Measurements from ENCODE around the gene PDGFB. TPM values are rescaled to one million over a fixed set of nuclear protein-coding genes. Genes with fewer than 3 reads are reported as not detected.

Gene PDGFB
- total and polyA plus RNA-seq, 4 donors, result 5.9 to 18.3 (median 13.9) TPM

DNA sequence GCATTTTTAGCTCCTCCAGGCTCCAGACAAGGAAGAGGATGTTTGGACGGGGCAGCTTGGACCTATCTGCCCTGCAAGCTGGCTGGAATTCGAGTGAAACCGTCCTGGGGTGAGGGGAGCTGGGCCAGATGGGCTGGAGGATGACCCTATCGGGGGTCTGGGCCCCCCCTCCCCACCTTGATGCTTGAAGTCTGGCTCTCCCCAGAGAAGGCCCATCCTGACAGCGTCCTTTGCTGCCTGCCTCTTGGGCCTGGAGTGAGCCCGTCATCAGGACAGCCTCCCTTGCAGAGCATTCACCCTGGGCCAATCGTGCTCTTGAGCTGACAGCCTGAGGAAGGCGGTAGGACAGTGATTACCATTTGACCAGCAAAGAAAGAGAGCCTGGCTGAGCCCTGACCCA, 5.3 kb upstream of the PDGFB start:
- H3K27ac ChIP-seq (ENCODE audit: low read depth, low read length), result no peak overlapping the region
- H3K36me3 ChIP-seq (ENCODE audit: control insufficient read depth, insufficient read depth, low read length), result peaks cover 15% of the 10 kb centered on the region
- no peak for DNase-seq (ENCODE audit: low read depth in 4 of 6, low spot score in 6 of 6)
- no peaks in the 10 kb centered on the region for H3K9me3 ChIP-seq (ENCODE audit: control insufficient read depth, insufficient read depth, low read length)
- no peak overlapping the region for H3K4me3 ChIP-seq (ENCODE audit: low read depth, low read length)
- peaks cover 11% of the 10 kb centered on the region for H3K27me3 ChIP-seq (ENCODE audit: control insufficient read depth, insufficient read depth, low read length)
- WGBS (ENCODE audit: insufficient coverage), result 36% methylated on average over 7 of the region's 8 CpGs
- H3K4me1 ChIP-seq (ENCODE audit: control insufficient read depth, insufficient read depth, low read length), result peaks cover 47% of the 10 kb centered on the region

DNA sequence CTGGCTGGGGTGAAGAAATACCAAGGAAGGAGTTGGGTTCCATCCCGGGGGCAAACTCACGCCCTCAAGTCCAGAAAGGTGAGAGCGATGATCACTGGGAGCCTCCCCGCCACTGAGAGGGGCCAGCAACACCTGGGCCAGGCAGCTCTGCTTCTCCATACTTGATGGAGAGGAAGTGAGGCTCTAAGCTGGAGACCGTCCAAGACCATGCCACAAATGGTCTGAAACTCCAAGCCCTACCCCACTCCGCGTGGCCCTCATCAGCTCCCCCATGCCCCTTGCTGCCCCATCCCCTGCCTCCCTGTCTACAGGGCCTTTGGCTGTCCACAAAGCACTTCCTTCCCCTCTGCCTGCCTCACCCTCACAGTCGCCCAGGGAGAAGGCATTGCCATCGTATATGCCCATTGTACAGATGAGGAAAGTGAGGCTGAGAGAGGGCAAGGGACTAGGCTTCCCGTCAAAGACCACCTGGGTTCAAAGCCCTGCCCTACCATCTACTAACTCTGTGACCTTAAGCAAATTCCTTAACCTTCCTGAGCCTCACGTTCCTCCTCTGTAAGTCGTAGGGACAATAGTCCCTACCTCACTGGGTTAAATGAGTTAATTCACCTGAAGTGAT, 4.4 kb upstream of the PDGFB start:
- Histone ChIP-seq H3K27me3 (ENCODE audit: control insufficient read depth, insufficient read depth, low read length) (peaks cover 18% of the 10 kb centered on the region), H3K4me3 (ENCODE audit: low read depth, low read length) (no peak overlapping the region), H3K36me3 (ENCODE audit: control insufficient read depth, insufficient read depth, low read length) (peaks cover 15% of the 10 kb centered on the region), H3K9me3 (ENCODE audit: control insufficient read depth, insufficient read depth, low read length) (no peaks in the 10 kb centered on the region), H3K27ac (ENCODE audit: low read depth, low read length) (no peak overlapping the region), H3K4me1 (ENCODE audit: control insufficient read depth, insufficient read depth, low read length) (peaks cover 44% of the 10 kb centered on the region)
- DNase-seq (ENCODE audit: low read depth in 4 of 6, low spot score in 6 of 6), result no peak
- WGBS (ENCODE audit: insufficient coverage), result 79% methylated on average over 9 of the region's 12 CpGs

DNA sequence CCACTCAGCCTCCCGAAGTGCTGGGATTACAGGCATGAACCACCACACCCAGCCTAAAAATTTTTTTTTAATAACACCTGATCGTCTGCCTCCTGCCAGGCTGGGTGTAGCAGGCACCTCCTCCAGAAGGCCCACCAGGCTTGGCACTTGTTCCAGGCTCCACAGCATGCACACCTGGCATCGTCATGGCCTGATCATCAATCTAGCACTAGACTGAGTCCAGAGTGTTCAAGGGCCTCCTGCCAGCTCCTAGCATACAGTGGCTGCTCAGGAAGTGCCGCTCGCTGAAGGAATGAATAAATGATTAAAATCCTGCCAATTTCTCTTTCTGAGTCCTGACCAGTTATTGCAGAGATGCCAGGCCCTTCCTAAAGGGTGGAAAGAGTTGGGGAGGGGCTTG, 3.5 kb upstream of the PDGFB start:
- H3K27ac ChIP-seq (ENCODE audit: low read depth, low read length), result no peak overlapping the region
- no peak overlapping the region for H3K4me3 ChIP-seq (ENCODE audit: low read depth, low read length)
- peaks cover 26% of the 10 kb centered on the region for H3K27me3 ChIP-seq (ENCODE audit: control insufficient read depth, insufficient read depth, low read length)
- WGBS (ENCODE audit: insufficient coverage), result 37% methylated on average over 5 of the region's 5 CpGs
- peaks cover 15% of the 10 kb centered on the region for H3K36me3 ChIP-seq (ENCODE audit: control insufficient read depth, insufficient read depth, low read length)
- no peak for DNase-seq (ENCODE audit: low read depth in 4 of 6, low spot score in 6 of 6)
- peaks cover 42% of the 10 kb centered on the region for H3K4me1 ChIP-seq (ENCODE audit: control insufficient read depth, insufficient read depth, low read length)
- no peaks in the 10 kb centered on the region for H3K9me3 ChIP-seq (ENCODE audit: control insufficient read depth, insufficient read depth, low read length)

DNA sequence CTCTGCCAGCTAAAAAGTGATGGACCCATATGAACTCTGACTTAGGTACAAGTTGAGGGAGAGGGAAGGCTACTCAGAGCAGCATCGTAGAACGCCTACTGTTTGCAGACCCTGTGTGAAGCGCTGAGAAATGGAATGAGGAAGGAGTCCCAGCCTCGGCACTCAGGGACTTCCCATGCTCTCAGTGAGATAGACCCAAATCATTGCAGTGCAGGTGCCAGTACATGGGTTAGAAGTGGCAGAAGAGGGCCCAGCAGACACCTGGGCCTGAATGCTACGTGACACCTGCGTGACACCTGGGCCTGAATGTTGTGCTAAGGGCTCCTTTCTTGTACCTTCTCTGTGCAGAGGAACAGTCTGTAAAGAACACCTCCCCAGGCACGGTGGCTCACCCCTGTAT, 2.6 kb upstream of the PDGFB start:
- peaks cover 15% of the 10 kb centered on the region for H3K36me3 ChIP-seq (ENCODE audit: control insufficient read depth, insufficient read depth, low read length)
- no peak for DNase-seq (ENCODE audit: low read depth in 4 of 6, low spot score in 6 of 6)
- no peak overlapping the region for H3K4me3 ChIP-seq (ENCODE audit: low read depth, low read length)
- WGBS (ENCODE audit: insufficient coverage), result 88% methylated on average over 6 of the region's 7 CpGs
- H3K27ac ChIP-seq (ENCODE audit: low read depth, low read length), result no peak overlapping the region
- H3K27me3 ChIP-seq (ENCODE audit: control insufficient read depth, insufficient read depth, low read length), result peaks cover 32% of the 10 kb centered on the region
- H3K9me3 ChIP-seq (ENCODE audit: control insufficient read depth, insufficient read depth, low read length), result no peaks in the 10 kb centered on the region
- H3K4me1 ChIP-seq (ENCODE audit: control insufficient read depth, insufficient read depth, low read length), result peaks cover 43% of the 10 kb centered on the region

DNA sequence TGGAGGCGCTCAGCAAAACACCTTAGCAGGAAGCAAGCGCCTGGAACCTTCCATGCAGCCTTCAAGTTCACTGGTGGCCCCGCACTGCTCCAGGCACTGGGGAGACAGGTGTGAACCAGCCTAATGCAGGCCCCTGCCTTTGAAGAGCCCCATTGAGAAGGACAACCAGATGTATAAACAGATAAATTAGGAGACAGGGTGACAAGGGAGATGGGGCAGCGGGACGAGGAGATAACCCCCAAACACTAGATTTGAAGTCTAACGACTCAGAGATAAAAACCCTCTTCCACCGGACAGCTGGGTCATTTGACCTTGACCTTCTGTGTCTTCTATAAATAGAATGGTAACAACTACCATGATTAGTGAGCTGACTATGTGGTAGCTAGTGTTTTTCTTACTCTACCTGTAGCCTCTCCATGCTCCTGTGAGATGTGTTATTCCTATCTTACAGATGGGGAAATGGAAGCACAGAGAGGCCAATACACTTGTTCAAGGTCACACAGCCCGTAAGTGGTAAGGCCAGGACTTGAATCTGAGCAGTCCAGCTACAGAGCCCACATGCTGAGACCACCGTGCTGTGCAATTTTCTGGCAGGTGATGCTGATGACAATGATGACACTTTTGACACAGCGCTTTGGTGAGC, 2.0 kb upstream of the PDGFB start:
- H3K27ac ChIP-seq (ENCODE audit: low read depth, low read length), result no peak overlapping the region
- H3K4me1 ChIP-seq (ENCODE audit: control insufficient read depth, insufficient read depth, low read length), result peaks cover 44% of the 10 kb centered on the region
- H3K36me3 ChIP-seq (ENCODE audit: control insufficient read depth, insufficient read depth, low read length), result peaks cover 15% of the 10 kb centered on the region
- no peaks in the 10 kb centered on the region for H3K9me3 ChIP-seq (ENCODE audit: control insufficient read depth, insufficient read depth, low read length)
- 87% methylated on average over 6 of the region's 10 CpGs for WGBS (ENCODE audit: insufficient coverage)
- H3K4me3 ChIP-seq (ENCODE audit: low read depth, low read length), result no peak overlapping the region
- no peak for DNase-seq (ENCODE audit: low read depth in 4 of 6, low spot score in 6 of 6)
- H3K27me3 ChIP-seq (ENCODE audit: control insufficient read depth, insufficient read depth, low read length), result peaks cover 32% of the 10 kb centered on the region

DNA sequence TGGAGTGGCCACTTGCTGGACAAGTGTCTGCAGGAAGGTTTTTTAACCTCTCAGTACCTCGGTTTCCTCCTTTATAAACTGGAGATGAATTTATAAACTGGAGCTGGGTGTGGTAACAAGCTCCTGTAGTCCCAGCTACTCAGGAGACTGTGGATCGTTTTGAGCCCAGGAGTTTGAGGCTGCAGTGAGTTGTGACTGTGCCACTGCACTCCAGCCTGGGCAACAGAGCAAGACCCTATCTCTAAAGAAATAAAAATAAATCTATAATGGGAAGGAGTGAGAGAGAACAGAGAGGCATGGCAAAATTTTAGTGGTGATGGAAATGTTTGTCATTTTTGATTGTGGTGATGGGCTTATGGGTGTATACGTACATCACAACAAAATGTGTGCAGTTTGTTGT, 1.4 kb upstream of the PDGFB start:
- Histone ChIP-seq H3K27me3 (ENCODE audit: control insufficient read depth, insufficient read depth, low read length) (peaks cover 34% of the 10 kb centered on the region), H3K36me3 (ENCODE audit: control insufficient read depth, insufficient read depth, low read length) (peaks cover 15% of the 10 kb centered on the region), H3K9me3 (ENCODE audit: control insufficient read depth, insufficient read depth, low read length) (no peaks in the 10 kb centered on the region), H3K4me1 (ENCODE audit: control insufficient read depth, insufficient read depth, low read length) (peaks cover 50% of the 10 kb centered on the region), H3K27ac (ENCODE audit: low read depth, low read length) (no peak overlapping the region), H3K4me3 (ENCODE audit: low read depth, low read length) (no peak overlapping the region)
- no peak for DNase-seq (ENCODE audit: low read depth in 4 of 6, low spot score in 6 of 6)
- WGBS (ENCODE audit: insufficient coverage), result no CpG with 5 or more reads among the region's 3 CpGs

DNA sequence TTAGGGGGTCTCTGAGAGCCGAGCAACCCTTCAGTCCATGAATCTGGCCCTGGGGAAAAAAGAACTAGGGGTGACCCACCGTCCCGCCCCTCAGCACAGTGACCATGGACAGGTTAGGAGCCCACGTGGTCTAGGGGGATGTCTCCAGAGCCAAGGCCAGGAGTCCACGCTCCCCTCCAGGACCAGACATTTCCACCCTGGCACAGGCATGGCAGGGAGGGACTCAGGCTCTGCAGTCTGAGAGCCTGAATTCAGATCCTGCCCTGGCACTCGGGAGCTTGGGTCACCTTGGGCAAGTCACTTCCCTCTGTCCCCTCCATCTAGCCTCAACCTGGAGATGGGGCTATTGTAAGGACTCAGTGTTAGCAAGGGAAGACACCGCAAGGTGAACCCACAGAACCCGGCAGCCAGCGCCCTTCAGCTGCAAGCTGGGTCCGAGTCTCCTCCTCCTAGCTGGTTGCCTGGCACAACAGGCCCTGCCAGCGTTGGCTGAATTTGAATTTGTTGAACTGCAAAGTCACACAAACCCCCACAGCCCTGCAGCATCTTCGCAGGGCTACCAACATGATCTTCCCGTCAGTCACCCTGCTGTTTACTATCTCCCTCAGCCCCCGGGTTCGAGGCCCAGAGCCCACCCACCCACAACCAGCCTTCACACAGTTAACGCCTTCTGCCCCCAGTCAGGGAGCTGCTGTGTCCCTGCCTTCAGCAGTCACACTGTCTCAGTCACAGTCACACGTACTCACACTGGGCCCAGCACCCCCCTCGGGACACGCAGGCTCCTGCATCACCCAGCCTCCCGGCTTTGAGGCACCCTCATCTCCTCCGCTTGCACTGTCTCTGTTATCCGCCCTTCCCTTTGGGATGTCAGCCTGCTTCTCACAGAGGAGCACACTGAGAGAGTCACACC, 603 bp upstream of the PDGFB start:
- H3K4me3 ChIP-seq (ENCODE audit: low read depth, low read length), result no peak overlapping the region
- no peak overlapping the region for H3K27ac ChIP-seq (ENCODE audit: low read depth, low read length)
- WGBS (ENCODE audit: insufficient coverage), result 43% methylated on average over 20 of the region's 22 CpGs
- no peak for DNase-seq (ENCODE audit: low read depth in 4 of 6, low spot score in 6 of 6)
- H3K27me3 ChIP-seq (ENCODE audit: control insufficient read depth, insufficient read depth, low read length), result peaks cover 34% of the 10 kb centered on the region
- peaks cover 58% of the 10 kb centered on the region for H3K4me1 ChIP-seq (ENCODE audit: control insufficient read depth, insufficient read depth, low read length)
- peaks cover 11% of the 10 kb centered on the region for H3K36me3 ChIP-seq (ENCODE audit: control insufficient read depth, insufficient read depth, low read length)
- no peaks in the 10 kb centered on the region for H3K9me3 ChIP-seq (ENCODE audit: control insufficient read depth, insufficient read depth, low read length)

DNA sequence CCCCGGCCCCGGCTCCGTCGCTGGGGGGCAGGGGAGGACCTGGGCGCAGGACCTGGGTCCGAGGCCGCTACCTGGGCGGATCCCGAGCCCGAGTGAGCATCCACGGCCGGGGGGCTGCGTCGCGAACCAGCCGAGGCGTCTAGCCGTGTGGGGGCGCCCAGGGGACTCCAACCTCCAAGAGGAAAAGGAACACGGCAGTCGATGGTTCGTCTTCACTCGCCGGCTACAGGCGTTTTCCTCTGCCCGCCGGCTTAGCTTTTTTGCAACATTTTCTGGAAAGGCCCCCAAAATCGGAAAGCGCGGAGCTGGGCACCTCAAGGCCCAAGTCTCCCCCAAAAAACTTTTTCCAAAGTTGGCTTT, 666 bp downstream of the PDGFB start:
- peaks cover 5% of the 10 kb centered on the region for H3K36me3 ChIP-seq (ENCODE audit: control insufficient read depth, insufficient read depth, low read length)
- peaks cover 66% of the 10 kb centered on the region for H3K4me1 ChIP-seq (ENCODE audit: control insufficient read depth, insufficient read depth, low read length)
- WGBS (ENCODE audit: insufficient coverage), result under 1% methylated on average over 30 of the region's 30 CpGs
- H3K4me3 ChIP-seq (ENCODE audit: low read depth, low read length), result peak overlapping the region; percentile 46
- peaks cover 34% of the 10 kb centered on the region for H3K27me3 ChIP-seq (ENCODE audit: control insufficient read depth, insufficient read depth, low read length)
- DNase-seq (ENCODE audit: low read depth in 4 of 6, low spot score in 6 of 6), result peak in 1 of 6 donors; percentile 61
- no peak overlapping the region for H3K27ac ChIP-seq (ENCODE audit: low read depth, low read length)
- no peaks in the 10 kb centered on the region for H3K9me3 ChIP-seq (ENCODE audit: control insufficient read depth, insufficient read depth, low read length)

DNA sequence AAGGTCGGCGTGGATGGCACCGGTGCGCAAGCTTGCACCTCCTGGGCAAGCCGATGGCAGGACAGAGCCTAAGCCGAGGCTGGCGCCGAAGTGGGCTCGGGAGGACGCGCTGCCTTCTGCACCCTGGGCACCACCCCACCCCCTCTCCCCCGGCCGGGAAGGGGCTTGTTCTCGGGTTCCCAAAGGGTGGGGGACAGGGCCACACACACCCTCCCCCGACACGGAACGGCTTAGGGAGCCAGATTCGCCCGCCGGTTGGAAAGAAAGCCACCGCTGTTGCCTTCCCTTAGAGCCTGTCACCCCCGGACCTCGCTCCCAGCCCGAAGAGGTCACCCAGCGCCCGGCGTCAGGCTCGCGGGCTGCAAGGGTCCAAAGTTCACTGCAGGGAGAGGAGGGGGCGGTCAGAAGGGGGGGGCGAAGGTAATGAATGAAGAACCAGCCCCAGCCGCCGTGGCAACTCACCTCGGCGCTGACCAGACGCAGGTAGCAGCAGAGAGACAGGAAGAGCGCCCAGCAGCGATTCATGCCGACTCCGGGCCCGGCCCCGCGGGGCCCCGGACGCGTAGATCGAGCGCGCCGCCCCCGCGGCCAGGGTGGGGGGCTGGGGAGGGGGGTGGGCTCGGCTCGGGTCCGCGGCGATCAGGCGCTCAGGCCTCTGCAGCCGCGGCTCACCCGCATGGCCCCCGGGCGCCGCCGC, 1.2 kb downstream of the PDGFB start:
- Histone ChIP-seq H3K27me3 (ENCODE audit: control insufficient read depth, insufficient read depth, low read length) (peaks cover 34% of the 10 kb centered on the region), H3K9me3 (ENCODE audit: control insufficient read depth, insufficient read depth, low read length) (no peaks in the 10 kb centered on the region), H3K36me3 (ENCODE audit: control insufficient read depth, insufficient read depth, low read length) (peaks cover 3% of the 10 kb centered on the region), H3K27ac (ENCODE audit: low read depth, low read length) (peak overlapping the region; percentile 52), H3K4me1 (ENCODE audit: control insufficient read depth, insufficient read depth, low read length) (peaks cover 66% of the 10 kb centered on the region), H3K4me3 (ENCODE audit: low read depth, low read length) (peak overlapping the region; percentile 58)
- peak in 1 of 6 donors; percentile 10 for DNase-seq (ENCODE audit: low read depth in 4 of 6, low spot score in 6 of 6)
- WGBS (ENCODE audit: insufficient coverage), result under 1% methylated on average over 51 of the region's 65 CpGs

Data from spinal cord (tissue), 10 donors.